SH-SY5Y (cell line): ENCODE measurements around the gene TMEM53.

Source experiments
- GATA2 ChIP-seq: IDR thresholded peaks from 2 replicates; pipeline ENCODE4 v1.6.1; 2011; ENCODE audit warnings: mild to moderate bottlenecking, low read depth, low read length
- GATA3 ChIP-seq: IDR thresholded peaks from 2 replicates; pipeline ENCODE4 v1.6.1; 2011; ENCODE audit warnings: low read depth, mild to moderate bottlenecking, low read length, moderate library complexity

GRCh38 chr1:44714944-44715571 is 40.8 kb upstream of the TMEM53 start:
- no peak for TF ChIP-seq GATA2
- no peak for TF ChIP-seq GATA3
